Lung (tissue), 12 donors: ENCODE results near the gene SPATA19. TPM values are rescaled to one million over a fixed set of nuclear protein-coding genes. Genes with fewer than 3 reads are reported as not detected.

ENCODE experiments used
- ATAC-seq: fragments of 200-7000 bp; cut with Tn5 transposase; one replicate; pipeline ENCODE4 v1.9.1; 2020; ENCODE audit warnings: moderate number of reproducible peaks; ENCODE audit not compliant: insufficient read depth, low FRiP score
- DNase-seq, 3 donors: peaks; one replicate each; pipeline ENCODE4 v3.0.0-alpha.2; 2013 to 2017
- H3K27ac ChIP-seq, 2 donors: one replicate each; pipeline ENCODE4 v1.5.1; 2013; ENCODE audit warnings: mild to moderate bottlenecking in 2 of 2, moderate library complexity in 2 of 2, control low read depth in 1 of 2, inconsistent platforms in 1 of 2, low read depth in 1 of 2, low read length in 1 of 2
- H3K27me3 ChIP-seq, 3 donors: one replicate each; pipeline ENCODE4 v1.5.1; 2013; ENCODE audit warnings: low read length in 2 of 3; ENCODE audit not compliant: control insufficient read depth in 3 of 3, insufficient read depth in 3 of 3
- H3K36me3 ChIP-seq, 4 donors: one replicate each; pipeline ENCODE4 v1.5.1; 2013; ENCODE audit warnings: low read length in 4 of 4, mild to moderate bottlenecking in 1 of 4, moderate library complexity in 1 of 4; ENCODE audit not compliant: control insufficient read depth in 4 of 4, insufficient read depth in 4 of 4
- H3K4me1 ChIP-seq, 5 donors: one replicate each; pipeline ENCODE4 v1.5.1; 2013; ENCODE audit warnings: low read length in 5 of 5, mild to moderate bottlenecking in 2 of 5, moderate library complexity in 1 of 5; ENCODE audit not compliant: control insufficient read depth in 5 of 5, insufficient read depth in 5 of 5
- H3K4me3 ChIP-seq: one replicate; pipeline ENCODE4 v1.5.1; 2013; ENCODE audit warnings: mild to moderate bottlenecking, control low read depth, moderate library complexity
- H3K9ac ChIP-seq, 2 donors: one replicate each; pipeline ENCODE4 v1.5.1; 2013; ENCODE audit warnings: low read length in 2 of 2, control low read depth in 1 of 2; ENCODE audit not compliant: insufficient read depth in 1 of 2
- H3K9me3 ChIP-seq, 4 donors: one replicate each; pipeline ENCODE4 v1.5.1; 2013; ENCODE audit warnings: low read length in 3 of 4, mild to moderate bottlenecking in 1 of 4, moderate library complexity in 1 of 4; ENCODE audit not compliant: control insufficient read depth in 4 of 4, insufficient read depth in 3 of 4
- WGBS, 2 donors: extraction: QIAGEN DNeasy Blood & Tissue Kit; methylation state at CpG; one replicate each; pipeline ENCODE4 v1.1.7; 2013; 5-methylcytosine and 5-hydroxymethylcytosine counted together
- polyA plus RNA-seq, 2 donors: library from polyadenylated mRNA; stranded (reverse); fragments of 200-250 nt; gene quantifications; one replicate each; pipeline ENCODE4 v1.2.1, GENCODE V29; 2013
- total RNA-seq, 2 donors: library from RNA; depleted of rRNA in 1 of 2; stranded (reverse); fragments of >200 nt in 1 of 2; gene quantifications; one replicate each; pipeline ENCODE4 v1.2.1, GENCODE V29; 2014 to 2021
- TF ChIP-seq, protein P1 (sequence below): IDR thresholded peaks from 2 replicates; pipeline ENCODE4 v1.5.1; 2012; ENCODE audit warnings: mild to moderate bottlenecking; ENCODE audit errors: control extremely low read depth, extremely low read depth
- donor health status: control.
- donor health status: control.
- donor health status: Bipolar disorder and iron deficiency.
- donor health status: healthy.
- donor health status: DM: yes; HTN: yes; CAD: no.

The SPATA19 gene
- total and polyA plus RNA-seq, 4 donors: not detected

DNA sequence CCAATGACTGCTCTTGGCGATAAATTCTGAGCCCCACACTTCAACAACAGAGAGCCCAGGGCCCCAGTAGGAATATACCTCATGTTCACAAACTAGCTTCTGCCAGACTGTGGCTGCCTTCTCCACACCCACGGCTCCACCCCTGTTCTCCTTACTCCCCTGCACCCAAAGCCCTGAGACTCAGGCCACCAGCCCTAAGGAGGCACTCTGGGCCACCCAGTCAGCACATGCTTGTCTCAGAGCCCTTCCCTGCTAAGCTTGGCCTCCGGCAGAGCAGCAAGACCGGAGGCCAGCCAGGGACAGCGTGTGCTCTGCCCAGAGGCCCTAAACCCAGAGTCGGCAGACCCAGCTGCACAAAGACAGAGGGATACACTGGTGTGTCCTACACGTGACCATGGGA is 27.9 kb downstream of the SPATA19 start:
- Histone ChIP-seq H3K9me3 (peaks cover 0 to 3% (median 0%) of the 10 kb centered on the region in 4 donors), H3K4me3 (no peak overlapping the region), H3K36me3 (no peaks in the 10 kb centered on the region), H3K27ac (no peak overlapping the region), H3K9ac (no peak overlapping the region), H3K4me1 (peaks cover 0 to 2% (median 0%) of the 10 kb centered on the region in 5 donors), H3K27me3 (peaks cover 0 to 5% (median 3%) of the 10 kb centered on the region in 3 donors)
- TF ChIP-seq, protein P1, sequence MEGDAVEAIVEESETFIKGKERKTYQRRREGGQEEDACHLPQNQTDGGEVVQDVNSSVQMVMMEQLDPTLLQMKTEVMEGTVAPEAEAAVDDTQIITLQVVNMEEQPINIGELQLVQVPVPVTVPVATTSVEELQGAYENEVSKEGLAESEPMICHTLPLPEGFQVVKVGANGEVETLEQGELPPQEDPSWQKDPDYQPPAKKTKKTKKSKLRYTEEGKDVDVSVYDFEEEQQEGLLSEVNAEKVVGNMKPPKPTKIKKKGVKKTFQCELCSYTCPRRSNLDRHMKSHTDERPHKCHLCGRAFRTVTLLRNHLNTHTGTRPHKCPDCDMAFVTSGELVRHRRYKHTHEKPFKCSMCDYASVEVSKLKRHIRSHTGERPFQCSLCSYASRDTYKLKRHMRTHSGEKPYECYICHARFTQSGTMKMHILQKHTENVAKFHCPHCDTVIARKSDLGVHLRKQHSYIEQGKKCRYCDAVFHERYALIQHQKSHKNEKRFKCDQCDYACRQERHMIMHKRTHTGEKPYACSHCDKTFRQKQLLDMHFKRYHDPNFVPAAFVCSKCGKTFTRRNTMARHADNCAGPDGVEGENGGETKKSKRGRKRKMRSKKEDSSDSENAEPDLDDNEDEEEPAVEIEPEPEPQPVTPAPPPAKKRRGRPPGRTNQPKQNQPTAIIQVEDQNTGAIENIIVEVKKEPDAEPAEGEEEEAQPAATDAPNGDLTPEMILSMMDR: no peak
- DNase-seq (no peak), ATAC-seq (no peak)
- WGBS, 2 donors: 82 to 90% methylated on average over 7 of the region's 7 CpGs

DNA sequence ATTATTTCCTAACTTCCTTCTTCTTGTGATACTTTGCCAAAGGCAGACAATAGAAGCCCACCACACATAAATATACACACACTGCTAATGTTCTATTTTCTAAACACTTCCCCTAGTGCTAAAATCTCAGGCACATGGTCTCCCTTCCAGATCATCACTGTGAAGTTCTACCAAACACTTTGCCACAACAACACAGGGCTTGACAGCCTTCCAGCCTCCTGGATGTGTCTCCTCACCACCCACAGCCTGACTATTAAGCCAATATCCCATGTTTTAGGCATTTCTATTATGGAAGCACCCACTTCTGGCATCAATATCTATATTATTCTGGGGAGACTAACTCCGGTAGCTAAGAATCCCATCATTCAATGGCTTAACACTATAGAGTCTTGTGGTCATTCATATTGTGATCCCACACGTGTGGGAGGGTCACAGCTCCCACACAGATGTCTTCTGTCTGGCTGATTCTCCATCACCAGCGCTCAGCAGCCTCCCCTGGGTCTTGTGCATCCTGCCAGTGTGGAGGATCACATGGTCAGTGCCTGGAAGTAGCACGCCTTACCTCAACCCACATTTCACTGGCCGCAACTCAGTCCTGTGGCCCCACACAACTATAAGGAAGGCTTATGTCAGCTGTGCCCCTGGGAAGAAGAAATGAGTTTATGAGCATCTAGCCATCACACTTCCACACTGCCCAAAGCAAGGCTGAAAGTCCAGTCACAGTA is 29.0 kb downstream of the SPATA19 start:
- DNase-seq: no peak
- H3K4me1 ChIP-seq: peaks cover 0 to 6% (median 0%) of the 10 kb centered on the region in 5 donors
- 70 to 85% methylated on average over 5 of the region's 5 CpGs for WGBS, 2 donors
- H3K27me3 ChIP-seq: peaks cover 0 to 5% (median 0%) of the 10 kb centered on the region in 3 donors
- H3K36me3 ChIP-seq: no peaks in the 10 kb centered on the region
- peaks cover 0 to 3% (median 0%) of the 10 kb centered on the region in 4 donors for H3K9me3 ChIP-seq
- no peak overlapping the region for H3K27ac ChIP-seq
- TF ChIP-seq, protein P1: no peak
- ATAC-seq: no peak
- no peak overlapping the region for H3K9ac ChIP-seq
- H3K4me3 ChIP-seq: no peak overlapping the region

- Histone ChIP-seq H3K27me3 (peaks cover 0 to 5% (median 0%) of the 10 kb centered on the region in 3 donors), H3K4me1 (peaks cover 0 to 8% (median 0%) of the 10 kb centered on the region in 5 donors)
Observed at GRCh38 chr11:133815636-133816035, 29.7 kb downstream of the SPATA19 start.

More at GRCh38 chr11:133815636-133816035, 29.7 kb downstream of the SPATA19 start:
- Histone ChIP-seq H3K36me3 (no peaks in the 10 kb centered on the region), H3K4me3 (no peak overlapping the region), H3K9ac (no peak overlapping the region), H3K27ac (no peak overlapping the region), H3K9me3 (peaks cover 0 to 3% (median 0%) of the 10 kb centered on the region in 4 donors)
- TF ChIP-seq, protein P1: no peak
- 61 to 64% methylated on average over 5 of the region's 5 CpGs for WGBS, 2 donors
- no peak for DNase-seq
- no peak for ATAC-seq
